ENCODE data around the gene DPY19L3. TPM values are rescaled to one million over a fixed set of nuclear protein-coding genes. Genes with fewer than 3 reads are reported as not detected.
A peak's percentile ranks its signal among the peaks of the same experiment; 100 is the strongest.
"Not testable (repeated sequence)": the region's sequence is repeated elsewhere in the genome, so short reads cannot be mapped to it uniquely, and the experiment has no call there.

Gene DPY19L3
- total RNA-seq, 1 donor from 2014 or later = 19.3 TPM

DNA sequence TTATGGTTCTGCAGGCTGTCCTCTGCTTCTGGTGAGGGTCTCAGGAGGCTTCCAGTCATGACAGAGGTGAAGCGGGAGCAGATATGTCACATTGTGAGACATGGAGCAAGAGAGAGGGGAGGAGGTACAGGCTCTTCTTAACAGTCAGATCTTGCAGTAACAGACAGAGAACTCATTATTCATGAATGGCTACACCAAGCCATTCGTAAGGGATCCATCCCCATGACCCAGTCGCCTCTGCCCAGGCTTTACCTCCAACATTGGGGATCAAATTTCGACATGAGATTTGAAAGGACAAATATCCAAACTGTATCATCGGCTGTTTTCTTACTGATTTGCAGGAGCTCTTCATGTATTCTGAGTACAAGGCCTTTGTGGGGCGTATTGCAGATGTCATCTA, 38.5 kb upstream of the DPY19L3 start:
- Histone ChIP-seq H3K27me3 (ENCODE audit: control insufficient read depth in 3 of 3, insufficient read depth in 3 of 3, low read length in 3 of 3) (no peaks in the 10 kb centered on the region), H3K4me3 (ENCODE audit: low read length in 3 of 3) (no peak overlapping the region), H3K27ac (ENCODE audit: low read depth, low read length) (no peak overlapping the region), H3K9me3 (ENCODE audit: control insufficient read depth in 3 of 3, low read length in 3 of 3) (no peaks in the 10 kb centered on the region), H3K9ac (ENCODE audit: low read depth in 1 of 3, low read length in 3 of 3) (no peak overlapping the region), H3K36me3 (ENCODE audit: control insufficient read depth in 3 of 3, insufficient read depth in 3 of 3, low read length in 3 of 3) (peaks cover 6 to 21% (median 11%) of the 10 kb centered on the region in 3 donors), H3K4me1 (ENCODE audit: control insufficient read depth in 3 of 3, insufficient read depth in 3 of 3, low read length in 3 of 3) (peaks cover 3 to 16% (median 13%) of the 10 kb centered on the region in 3 donors)

DNA sequence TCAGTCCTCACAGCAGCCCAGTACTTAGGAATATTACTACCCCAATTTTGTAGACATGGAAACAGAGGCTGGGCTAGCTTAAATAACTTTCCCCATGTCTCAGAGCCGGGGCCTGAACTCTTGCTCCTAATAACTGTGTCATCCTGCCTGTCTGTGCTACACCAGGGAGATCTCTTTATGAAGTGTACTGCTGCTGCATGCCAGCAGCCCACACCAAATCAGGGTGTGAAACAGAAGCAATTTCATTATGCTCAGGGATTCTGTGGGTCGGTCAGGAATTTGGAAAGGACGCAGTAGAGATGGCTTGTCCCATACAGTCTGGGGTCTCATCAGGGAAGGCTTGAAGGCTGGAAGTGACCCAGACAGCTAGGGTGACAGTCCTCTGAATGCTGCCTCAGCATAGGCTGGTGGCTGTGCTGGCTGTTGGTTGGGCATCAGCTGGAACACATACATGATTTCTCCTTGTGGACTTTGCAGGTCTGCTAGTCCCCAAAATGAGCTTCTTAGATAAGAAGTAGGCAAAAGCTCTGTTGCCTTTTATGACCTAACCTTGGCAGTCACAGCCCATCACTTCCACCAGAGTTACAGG, 37.5 kb upstream of the DPY19L3 start:
- Histone ChIP-seq H3K9ac (ENCODE audit: low read depth in 1 of 3, low read length in 3 of 3) (peak overlapping the region in 1 of 3 donors; percentile 9), H3K27me3 (ENCODE audit: control insufficient read depth in 3 of 3, insufficient read depth in 3 of 3, low read length in 3 of 3) (no peaks in the 10 kb centered on the region), H3K4me3 (ENCODE audit: low read length in 3 of 3) (no peak overlapping the region), H3K36me3 (ENCODE audit: control insufficient read depth in 3 of 3, insufficient read depth in 3 of 3, low read length in 3 of 3) (peaks cover 8 to 18% (median 10%) of the 10 kb centered on the region in 3 donors), H3K27ac (ENCODE audit: low read depth, low read length) (no peak overlapping the region), H3K4me1 (ENCODE audit: control insufficient read depth in 3 of 3, insufficient read depth in 3 of 3, low read length in 3 of 3) (peaks cover 4 to 24% (median 17%) of the 10 kb centered on the region in 3 donors), H3K9me3 (ENCODE audit: control insufficient read depth in 3 of 3, low read length in 3 of 3) (no peaks in the 10 kb centered on the region)

DNA sequence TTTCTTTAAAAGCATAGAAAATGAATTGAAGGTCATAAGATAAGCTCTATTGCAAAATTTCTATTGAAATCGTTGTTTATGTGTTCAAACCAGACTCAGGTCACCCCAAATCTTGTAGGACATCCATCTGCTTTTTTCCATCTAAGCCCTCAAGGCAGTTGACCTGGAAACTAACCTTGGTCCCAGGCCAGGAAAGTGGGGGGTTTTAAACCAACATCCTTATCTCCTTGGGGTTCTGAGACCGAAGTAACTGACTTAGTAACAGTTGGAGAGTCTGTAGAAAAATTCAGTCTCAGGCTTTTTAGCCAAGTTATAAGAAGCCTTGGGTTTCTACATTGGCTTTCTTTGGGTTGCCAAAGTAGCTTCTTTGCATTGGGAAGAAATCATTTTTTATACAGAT, 36.8 kb upstream of the DPY19L3 start:
- peaks cover 11 to 25% (median 13%) of the 10 kb centered on the region in 3 donors for H3K4me1 ChIP-seq (ENCODE audit: control insufficient read depth in 3 of 3, insufficient read depth in 3 of 3, low read length in 3 of 3)
- H3K4me3 ChIP-seq (ENCODE audit: low read length in 3 of 3) = no peak overlapping the region
- H3K36me3 ChIP-seq (ENCODE audit: control insufficient read depth in 3 of 3, insufficient read depth in 3 of 3, low read length in 3 of 3) = peaks cover 7 to 11% (median 8%) of the 10 kb centered on the region in 3 donors
- H3K9ac ChIP-seq (ENCODE audit: low read depth in 1 of 3, low read length in 3 of 3) = no peak overlapping the region
- H3K9me3 ChIP-seq (ENCODE audit: control insufficient read depth in 3 of 3, low read length in 3 of 3) = no peaks in the 10 kb centered on the region
- H3K27me3 ChIP-seq (ENCODE audit: control insufficient read depth in 3 of 3, insufficient read depth in 3 of 3, low read length in 3 of 3) = no peaks in the 10 kb centered on the region
- H3K27ac ChIP-seq (ENCODE audit: low read depth, low read length) = no peak overlapping the region

DNA sequence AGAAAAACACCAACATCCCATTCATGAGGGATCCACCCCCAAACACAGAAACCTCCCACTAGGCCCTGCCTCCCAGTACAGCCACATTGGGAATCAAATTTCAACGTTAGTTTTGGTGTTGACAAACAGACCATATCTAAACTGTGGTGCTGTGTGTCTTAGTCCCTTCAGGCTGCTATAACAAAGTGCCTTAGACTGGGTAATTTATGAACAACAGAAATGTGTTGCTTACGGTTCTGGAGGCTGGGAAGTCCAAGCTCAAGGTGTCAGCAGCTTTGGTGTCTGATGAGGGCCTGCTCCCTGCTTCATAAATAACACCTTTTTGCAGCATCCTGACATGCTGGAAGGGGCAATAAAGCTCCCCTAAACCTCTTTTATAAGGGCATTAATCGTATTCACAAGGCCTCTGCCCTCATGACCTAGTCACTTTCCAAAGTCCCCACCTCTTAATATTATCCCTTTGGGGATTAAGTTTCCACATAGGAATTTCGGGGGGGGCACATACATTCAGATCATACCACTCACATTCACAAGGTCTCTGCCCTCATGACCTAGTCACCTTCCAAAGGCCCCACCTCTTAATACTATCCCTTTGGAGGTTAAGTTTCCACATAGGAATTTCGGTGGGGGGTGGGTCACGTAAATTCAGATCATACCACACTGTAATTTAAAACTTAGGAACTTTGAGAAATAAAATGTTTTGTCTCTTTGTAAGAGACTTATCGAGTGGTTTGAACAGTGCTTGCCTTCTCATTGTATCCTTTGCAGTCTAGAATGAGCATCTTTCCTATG, 32.6 kb upstream of the DPY19L3 start:
- Histone ChIP-seq H3K9ac (ENCODE audit: low read depth in 1 of 3, low read length in 3 of 3) (no peak overlapping the region), H3K36me3 (ENCODE audit: control insufficient read depth in 3 of 3, insufficient read depth in 3 of 3, low read length in 3 of 3) (peaks cover 5 to 12% (median 7%) of the 10 kb centered on the region in 3 donors), H3K27ac (ENCODE audit: low read depth, low read length) (peak overlapping the region; percentile 79)

DNA sequence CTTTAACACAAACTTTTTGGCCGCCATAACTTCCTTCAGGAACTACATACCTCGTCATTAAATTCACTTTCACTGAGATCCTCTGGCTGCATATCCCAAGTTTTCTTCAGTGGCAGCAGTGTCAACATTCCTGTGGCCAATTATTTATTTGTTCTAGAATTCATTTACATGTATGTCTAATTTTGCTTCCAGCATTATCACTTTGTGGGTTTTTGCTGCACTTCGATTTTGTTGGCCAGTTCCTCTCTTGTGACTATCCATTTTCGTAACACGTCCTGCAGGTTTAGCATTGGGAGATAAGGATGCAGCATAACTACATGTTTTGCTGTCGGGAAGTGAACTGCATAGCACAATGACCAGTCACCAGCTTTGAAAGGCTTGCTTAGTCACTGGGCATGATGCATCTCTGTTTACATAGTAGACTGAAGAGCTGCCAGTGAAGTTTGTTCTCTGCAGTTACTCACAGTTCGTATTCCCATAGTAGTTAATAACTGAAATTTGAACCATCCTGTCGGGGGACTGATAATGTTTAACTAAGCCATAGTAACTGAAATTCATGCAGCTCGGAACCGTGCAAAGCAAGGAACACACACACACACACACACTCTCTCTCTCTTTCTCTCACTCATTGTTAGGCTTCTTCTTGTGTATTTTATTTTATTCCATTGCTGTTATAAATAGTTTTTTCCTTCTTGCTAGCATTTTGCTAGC, 31.8 kb upstream of the DPY19L3 start:
- H3K4me1 ChIP-seq (ENCODE audit: control insufficient read depth in 3 of 3, insufficient read depth in 3 of 3, low read length in 3 of 3) = peaks cover 10 to 19% (median 12%) of the 10 kb centered on the region in 3 donors
- no peaks in the 10 kb centered on the region for H3K27me3 ChIP-seq (ENCODE audit: control insufficient read depth in 3 of 3, insufficient read depth in 3 of 3, low read length in 3 of 3)
- peak overlapping the region in 1 of 3 donors; percentile 17 for H3K9ac ChIP-seq (ENCODE audit: low read depth in 1 of 3, low read length in 3 of 3)
- no peaks in the 10 kb centered on the region for H3K9me3 ChIP-seq (ENCODE audit: control insufficient read depth in 3 of 3, low read length in 3 of 3)
- peaks cover 5 to 12% (median 8%) of the 10 kb centered on the region in 3 donors for H3K36me3 ChIP-seq (ENCODE audit: control insufficient read depth in 3 of 3, insufficient read depth in 3 of 3, low read length in 3 of 3)
- no peak overlapping the region for H3K4me3 ChIP-seq (ENCODE audit: low read length in 3 of 3)
- H3K27ac ChIP-seq (ENCODE audit: low read depth, low read length) = peak overlapping the region; percentile 79

More for the DNA sequence above, 32.6 kb upstream of the DPY19L3 start:
- no peak overlapping the region for H3K4me3 ChIP-seq (ENCODE audit: low read length in 3 of 3)
- peaks cover 10 to 23% (median 16%) of the 10 kb centered on the region in 3 donors for H3K4me1 ChIP-seq (ENCODE audit: control insufficient read depth in 3 of 3, insufficient read depth in 3 of 3, low read length in 3 of 3)
- no peaks in the 10 kb centered on the region for H3K9me3 ChIP-seq (ENCODE audit: control insufficient read depth in 3 of 3, low read length in 3 of 3)
- no peaks in the 10 kb centered on the region for H3K27me3 ChIP-seq (ENCODE audit: control insufficient read depth in 3 of 3, insufficient read depth in 3 of 3, low read length in 3 of 3)

DNA sequence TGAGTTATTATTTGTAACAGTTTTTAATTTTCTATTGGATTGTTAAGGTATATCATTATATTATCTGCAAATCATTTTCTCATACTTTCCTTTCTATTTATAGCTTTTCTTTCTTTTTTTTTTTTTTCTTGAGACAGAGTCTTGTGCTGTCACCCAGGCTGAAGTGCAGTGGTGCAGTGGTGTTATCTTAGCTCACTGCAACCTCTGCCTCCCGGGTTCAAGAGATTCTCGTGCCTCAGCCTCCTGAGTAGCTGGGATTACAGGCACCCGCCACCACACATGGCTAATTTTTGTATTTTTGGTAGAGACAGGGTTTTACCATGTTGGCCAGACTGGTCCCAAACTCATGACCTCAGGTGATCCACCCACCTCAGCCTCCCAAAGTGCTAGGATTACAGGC, 31.2 kb upstream of the DPY19L3 start:
- H3K9ac ChIP-seq (ENCODE audit: low read depth in 1 of 3, low read length in 3 of 3) = peak overlapping the region in 1 of 3 donors; percentile 17
- H3K27ac ChIP-seq (ENCODE audit: low read depth, low read length) = peak overlapping the region; percentile 79
- not testable (repeated sequence) for H3K27me3 ChIP-seq (ENCODE audit: control insufficient read depth in 3 of 3, insufficient read depth in 3 of 3, low read length in 3 of 3); H3K9me3 ChIP-seq (ENCODE audit: control insufficient read depth in 3 of 3, low read length in 3 of 3); H3K4me3 ChIP-seq (ENCODE audit: low read length in 3 of 3)
- peaks cover 10 to 19% (median 12%) of the 10 kb centered on the region in 3 donors for H3K4me1 ChIP-seq (ENCODE audit: control insufficient read depth in 3 of 3, insufficient read depth in 3 of 3, low read length in 3 of 3)
- peaks cover 5 to 14% (median 10%) of the 10 kb centered on the region in 3 donors for H3K36me3 ChIP-seq (ENCODE audit: control insufficient read depth in 3 of 3, insufficient read depth in 3 of 3, low read length in 3 of 3)

DNA sequence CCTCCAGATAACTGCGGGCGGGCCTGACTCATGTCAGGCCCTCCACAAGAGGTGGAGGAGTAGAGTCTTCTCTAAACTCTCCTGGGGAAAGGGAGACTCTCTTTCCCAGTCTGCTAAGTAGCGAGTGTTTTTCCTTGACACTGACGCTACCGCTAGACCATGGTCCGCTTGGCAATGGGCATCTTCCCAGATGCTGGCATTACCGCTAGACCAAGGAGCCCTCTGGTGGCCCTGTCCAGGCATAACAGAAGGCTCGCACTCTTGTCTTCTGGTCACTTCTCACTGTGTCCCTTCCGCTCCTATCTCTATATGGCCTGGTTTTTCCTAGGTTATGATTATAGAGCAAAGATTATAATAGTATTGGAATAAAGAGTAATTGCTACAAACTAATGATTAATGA, 28.5 kb upstream of the DPY19L3 start:
- H3K4me1 ChIP-seq (ENCODE audit: control insufficient read depth in 3 of 3, insufficient read depth in 3 of 3, low read length in 3 of 3) = peaks cover 10 to 19% (median 12%) of the 10 kb centered on the region in 3 donors
- H3K36me3 ChIP-seq (ENCODE audit: control insufficient read depth in 3 of 3, insufficient read depth in 3 of 3, low read length in 3 of 3) = peaks cover 8 to 11% (median 9%) of the 10 kb centered on the region in 3 donors

DNA sequence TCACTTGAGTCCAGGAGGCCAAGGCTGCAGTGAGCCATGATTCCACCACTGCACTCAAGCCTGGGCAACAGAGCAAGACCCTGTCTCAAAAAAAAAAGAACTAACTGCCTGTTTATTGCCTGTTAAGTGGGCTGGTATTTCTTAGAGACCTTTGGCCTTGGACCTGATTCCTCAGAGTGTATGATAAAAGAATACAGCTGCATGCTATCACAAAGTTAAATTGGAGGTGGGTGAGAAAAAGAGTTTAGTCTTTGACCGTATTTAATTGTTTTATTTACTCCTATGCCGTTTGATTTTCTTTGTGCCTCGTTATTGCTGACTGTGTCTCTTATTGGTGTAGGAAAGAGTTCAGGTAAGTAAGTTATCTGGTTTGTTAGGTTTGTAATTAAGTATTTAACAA, 25.3 kb upstream of the DPY19L3 start:
- no peak overlapping the region for H3K27ac ChIP-seq (ENCODE audit: low read depth, low read length)
- no peak overlapping the region for H3K9ac ChIP-seq (ENCODE audit: low read depth in 1 of 3, low read length in 3 of 3)
- no peaks in the 10 kb centered on the region for H3K9me3 ChIP-seq (ENCODE audit: control insufficient read depth in 3 of 3, low read length in 3 of 3)
- H3K4me3 ChIP-seq (ENCODE audit: low read length in 3 of 3) = no peak overlapping the region
- no peaks in the 10 kb centered on the region for H3K4me1 ChIP-seq (ENCODE audit: control insufficient read depth in 3 of 3, insufficient read depth in 3 of 3, low read length in 3 of 3)
- H3K27me3 ChIP-seq (ENCODE audit: control insufficient read depth in 3 of 3, insufficient read depth in 3 of 3, low read length in 3 of 3) = no peaks in the 10 kb centered on the region
- H3K36me3 ChIP-seq (ENCODE audit: control insufficient read depth in 3 of 3, insufficient read depth in 3 of 3, low read length in 3 of 3) = peaks cover 14 to 24% (median 17%) of the 10 kb centered on the region in 3 donors

More for the DNA sequence above, 28.5 kb upstream of the DPY19L3 start:
- H3K27me3 ChIP-seq (ENCODE audit: control insufficient read depth in 3 of 3, insufficient read depth in 3 of 3, low read length in 3 of 3); H3K4me3 ChIP-seq (ENCODE audit: low read length in 3 of 3); H3K9ac ChIP-seq (ENCODE audit: low read depth in 1 of 3, low read length in 3 of 3); H3K27ac ChIP-seq (ENCODE audit: low read depth, low read length); H3K9me3 ChIP-seq (ENCODE audit: control insufficient read depth in 3 of 3, low read length in 3 of 3): not testable (repeated sequence)

DNA sequence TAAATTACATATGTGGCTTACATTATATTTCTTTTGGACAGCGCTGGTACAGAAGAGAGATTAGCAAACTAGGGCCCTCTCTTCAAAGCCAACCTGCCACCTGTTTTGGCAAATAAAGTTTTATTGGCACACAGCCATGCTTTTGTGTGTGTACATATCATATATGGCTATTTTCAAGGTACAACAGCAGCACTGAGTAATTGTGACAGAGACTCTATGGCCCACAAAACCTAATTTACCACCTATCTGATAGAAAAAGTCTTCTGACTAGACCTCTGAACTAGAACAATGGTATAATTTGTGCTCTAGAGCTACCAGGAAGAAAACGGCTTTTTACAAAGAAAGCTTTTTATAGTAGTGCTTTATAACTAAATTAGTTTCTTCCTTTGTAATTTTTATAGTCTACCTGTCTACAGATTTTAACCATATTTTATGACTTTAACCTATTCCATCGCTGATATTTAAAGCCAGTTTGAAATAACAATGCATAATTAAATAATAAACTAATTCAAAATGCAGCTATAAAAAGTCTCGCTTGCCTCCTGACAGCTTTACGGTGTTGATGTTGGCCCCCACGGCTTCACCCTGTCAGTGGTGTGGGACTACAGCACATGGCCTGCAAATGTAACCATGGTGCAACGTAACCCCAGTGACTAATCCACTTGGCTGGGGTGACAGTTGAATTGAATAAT, 17.7 kb upstream of the DPY19L3 start:
- H3K9ac ChIP-seq (ENCODE audit: low read depth in 1 of 3, low read length in 3 of 3) = no peak overlapping the region
- no peaks in the 10 kb centered on the region for H3K27me3 ChIP-seq (ENCODE audit: control insufficient read depth in 3 of 3, insufficient read depth in 3 of 3, low read length in 3 of 3)
- H3K4me3 ChIP-seq (ENCODE audit: low read length in 3 of 3) = no peak overlapping the region
- H3K4me1 ChIP-seq (ENCODE audit: control insufficient read depth in 3 of 3, insufficient read depth in 3 of 3, low read length in 3 of 3) = no peaks in the 10 kb centered on the region
- no peak overlapping the region for H3K27ac ChIP-seq (ENCODE audit: low read depth, low read length)
- H3K36me3 ChIP-seq (ENCODE audit: control insufficient read depth in 3 of 3, insufficient read depth in 3 of 3, low read length in 3 of 3) = peaks cover 2 to 9% (median 4%) of the 10 kb centered on the region in 3 donors
- H3K9me3 ChIP-seq (ENCODE audit: control insufficient read depth in 3 of 3, low read length in 3 of 3) = no peaks in the 10 kb centered on the region
